ENCODE data around the gene NNT.
A peak's percentile ranks its signal among the peaks of the same experiment; 100 is the strongest.
"Not testable (repeated sequence)": the region's sequence is repeated elsewhere in the genome, so short reads cannot be mapped to it uniquely, and the experiment has no call there.

Gene NNT

GRCh38 chr5:43631182-43631910 is 28.4 kb downstream of the NNT start:
- DNase-seq = peak; percentile 51

- DNase-seq = no peak
These were observed 31.6 kb downstream of the NNT start for GRCh38 chr5:43634621-43635020.

DNA sequence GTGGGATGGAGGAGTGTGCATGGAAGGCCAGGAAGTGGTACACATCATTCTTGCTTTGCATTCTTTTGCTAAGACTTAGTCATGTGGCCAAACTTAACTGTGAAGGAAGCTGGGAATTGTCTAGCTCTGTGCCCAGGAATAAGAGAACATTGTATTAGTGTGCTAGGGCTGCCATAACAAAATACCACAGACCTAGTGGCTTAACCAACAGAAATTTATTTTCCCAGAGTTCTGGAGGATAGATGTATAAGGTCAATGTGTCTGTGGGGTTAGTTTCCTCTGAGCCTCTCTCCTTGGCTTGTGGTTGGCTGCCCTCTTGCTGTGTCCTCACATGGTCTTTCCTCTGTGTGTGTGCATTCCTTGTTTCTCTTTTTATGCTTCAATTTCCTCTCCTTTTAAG is 32.4 kb downstream of the NNT start:
- no peak for DNase-seq

DNA sequence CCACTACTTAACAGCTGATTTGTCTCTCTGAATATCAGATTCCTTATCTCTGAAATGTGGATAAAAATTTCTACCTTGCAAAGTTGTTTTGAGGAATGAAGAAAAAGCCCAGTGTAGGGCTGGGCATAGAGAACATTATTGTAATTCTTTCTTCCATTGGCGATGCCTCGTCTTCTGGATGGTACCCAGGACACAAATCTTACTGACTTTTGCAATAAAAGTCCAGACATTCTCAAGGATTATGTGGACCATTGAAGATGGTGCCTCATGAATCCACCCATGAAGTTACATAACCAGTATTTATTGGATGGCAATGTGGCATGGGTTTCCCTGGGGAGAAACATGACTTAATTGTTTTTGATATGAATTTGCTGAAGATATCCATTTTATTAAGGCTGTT is 33.1 kb downstream of the NNT start:
- DNase-seq = no peak

DNA sequence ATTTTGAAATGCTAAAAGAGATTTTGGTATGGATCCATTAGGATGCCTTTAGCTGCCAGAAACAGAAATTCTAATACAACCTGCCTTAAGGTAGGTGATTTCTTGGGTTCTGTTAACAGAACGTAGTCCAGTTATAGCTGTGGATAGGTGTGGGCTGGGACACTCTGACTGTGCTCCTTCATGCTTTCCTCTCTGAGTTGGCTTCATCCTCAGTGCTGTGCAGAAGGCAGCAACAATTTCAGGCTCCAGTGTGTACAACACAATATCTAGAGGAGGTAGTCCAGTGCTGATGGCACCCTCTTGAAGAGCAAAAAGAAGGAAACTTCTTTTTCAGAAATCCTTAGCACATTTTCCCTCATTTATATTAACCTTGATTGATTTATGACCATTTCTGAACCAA is 34.4 kb downstream of the NNT start:
- DNase-seq = no peak

DNA sequence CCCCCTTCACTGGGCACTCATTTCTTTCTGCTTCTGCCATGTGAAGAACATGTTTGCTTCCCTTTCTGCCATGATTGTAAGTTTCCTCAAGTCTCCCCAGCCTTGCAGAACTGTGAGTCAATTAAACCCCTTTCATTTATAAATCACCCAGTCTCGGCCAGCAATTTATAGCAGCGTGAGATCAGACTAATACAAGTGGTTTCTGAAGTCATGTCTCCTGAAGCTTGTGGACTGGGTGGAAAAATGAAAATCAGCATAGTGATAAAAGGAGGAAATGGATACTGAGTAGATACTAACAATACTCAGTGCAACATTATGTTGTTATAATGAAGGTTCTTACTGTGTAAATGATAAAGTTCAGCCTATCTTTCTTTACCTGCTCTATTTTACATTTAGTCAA is 35.1 kb downstream of the NNT start:
- no peak for DNase-seq

- DNase-seq = no peak
These were observed 35.6 kb downstream of the NNT start for GRCh38 chr5:43638546-43638945.

GRCh38 chr5:43639566-43639965 is 36.6 kb downstream of the NNT start:
- no peak for DNase-seq

GRCh38 chr5:43642428-43642827 is 39.4 kb downstream of the NNT start:
- DNase-seq = no peak

- no peak for DNase-seq
These were observed 40.3 kb downstream of the NNT start for GRCh38 chr5:43643327-43643726.

- no peak for DNase-seq
These were observed 40.8 kb downstream of the NNT start for GRCh38 chr5:43643750-43644149.

DNA sequence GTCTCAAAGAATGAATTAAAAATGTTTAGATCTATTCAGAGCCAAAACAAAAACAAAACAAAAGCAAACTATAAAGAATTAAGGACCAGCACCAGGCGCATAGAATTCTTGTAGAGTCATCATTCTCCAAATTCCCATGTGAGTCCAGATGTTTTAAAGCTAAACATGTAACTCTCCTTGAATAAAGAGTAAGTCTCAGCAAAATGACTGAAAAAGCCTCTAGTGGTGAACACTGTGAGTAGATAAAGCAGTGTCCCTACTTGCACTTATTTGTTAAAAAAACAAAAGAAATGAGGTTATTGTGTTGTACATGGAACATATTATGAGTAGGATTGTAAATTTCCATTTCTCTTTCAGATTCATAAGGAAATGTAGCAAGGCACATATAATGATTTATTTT is 44.0 kb downstream of the NNT start:
- no peak for DNase-seq

DNA sequence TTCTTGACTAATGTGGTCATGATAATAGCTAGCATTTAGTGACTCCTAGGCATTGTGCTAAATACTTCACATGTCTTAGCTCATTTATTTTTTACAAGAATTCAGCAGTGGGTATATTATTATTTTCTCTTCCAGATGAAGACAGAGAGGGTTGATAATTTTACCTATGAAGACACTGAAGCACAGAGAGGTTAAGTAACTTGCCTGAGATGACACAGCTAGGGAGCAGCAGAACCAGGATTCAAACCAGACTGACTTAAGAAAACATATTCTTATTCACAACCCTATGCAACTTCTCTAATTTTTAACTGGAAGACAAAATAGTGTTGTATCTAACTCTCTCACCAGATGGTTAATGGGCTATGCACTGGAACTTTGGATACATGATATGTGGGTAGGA is 44.8 kb downstream of the NNT start:
- no peak for DNase-seq

- DNase-seq = no peak
These were observed 45.6 kb downstream of the NNT start for GRCh38 chr5:43648499-43649124.

- no peak for DNase-seq
These were observed 46.3 kb downstream of the NNT start for GRCh38 chr5:43649256-43649655.

DNA sequence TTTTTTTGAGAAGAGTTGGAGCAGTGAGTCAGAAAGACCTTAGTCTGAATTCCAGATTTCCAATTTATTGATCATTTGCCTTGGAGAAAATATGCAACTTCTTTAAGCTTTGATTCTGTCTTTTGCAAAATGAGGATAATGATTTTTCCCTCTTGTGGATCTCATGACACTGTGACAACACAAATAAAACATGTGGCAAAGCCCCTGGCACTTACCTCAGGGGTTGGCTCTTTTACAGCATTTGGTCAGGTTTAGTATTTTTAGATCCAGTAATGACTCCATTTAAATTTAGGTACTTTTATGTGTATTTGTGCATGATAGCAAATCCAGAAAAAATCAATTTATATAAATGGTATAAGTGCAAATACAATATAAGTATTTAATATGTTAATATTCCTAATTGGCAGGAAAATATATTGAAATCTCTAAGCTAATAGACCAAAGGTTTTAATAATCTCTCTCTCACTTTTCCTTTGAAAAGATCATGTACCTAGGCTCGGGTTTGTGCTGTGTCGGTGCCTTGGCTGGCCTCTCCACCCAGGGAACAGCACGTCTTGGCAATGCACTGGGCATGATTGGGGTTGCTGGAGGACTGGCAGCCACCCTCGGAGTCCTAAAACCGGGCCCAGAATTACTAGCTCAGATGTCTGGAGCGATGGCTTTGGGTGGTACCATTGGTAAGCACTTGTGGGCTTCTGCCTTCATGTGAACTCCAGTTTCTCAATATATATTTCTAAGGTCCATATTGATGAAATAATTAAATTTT is 49.7 kb downstream of the NNT start:
- no peak for DNase-seq

- DNase-seq = no peak
These were observed 55.5 kb downstream of the NNT start for GRCh38 chr5:43658509-43658908.

- DNase-seq = no peak
These were observed 56.1 kb downstream of the NNT start for GRCh38 chr5:43659075-43659474.

DNA sequence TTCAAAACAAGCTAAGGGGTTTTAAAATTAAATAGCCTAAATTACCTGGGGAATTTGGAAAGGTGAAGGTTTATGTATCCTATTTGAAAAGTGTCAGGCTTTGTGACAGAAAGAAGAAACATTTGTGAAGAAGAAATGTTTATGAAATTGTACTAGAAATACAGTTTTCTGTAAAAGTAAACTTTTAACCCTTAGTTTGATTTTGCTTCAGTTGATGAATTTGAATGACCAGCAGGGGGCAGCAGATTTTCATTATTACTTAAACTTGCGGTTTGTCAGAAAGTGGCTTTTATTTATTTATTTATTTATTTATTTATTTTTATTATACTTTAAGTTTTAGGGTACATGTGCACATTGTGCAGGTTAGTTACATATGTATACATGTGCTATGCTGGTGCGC is 58.1 kb downstream of the NNT start:
- no peak for DNase-seq

- no peak for DNase-seq
These were observed 60.9 kb downstream of the NNT start for GRCh38 chr5:43663916-43664315.

DNA sequence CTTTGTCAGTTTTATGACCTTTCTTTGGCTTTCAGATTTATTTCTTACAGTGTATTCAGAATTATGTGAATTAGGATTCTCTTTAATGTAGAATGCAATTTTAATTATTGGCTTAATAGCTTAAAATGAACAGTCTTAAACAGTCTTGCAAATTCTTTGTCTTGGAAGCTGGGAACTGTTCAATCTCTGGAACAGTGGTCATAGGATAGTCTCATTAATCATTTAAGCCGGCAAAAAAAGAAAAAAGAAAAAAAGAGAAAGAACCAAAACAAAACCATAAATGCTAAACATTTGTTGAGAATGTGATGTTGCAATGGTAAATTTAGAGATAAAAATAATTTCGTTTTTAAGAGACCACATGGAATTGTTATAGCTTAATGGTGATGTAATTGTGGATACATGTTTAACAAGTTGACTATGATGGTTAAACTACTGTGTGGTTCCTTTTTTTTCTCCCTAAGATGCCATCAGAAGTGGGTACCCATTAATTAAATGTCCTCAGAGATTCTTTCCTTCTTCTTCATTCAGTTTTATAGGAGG is 61.6 kb downstream of the NNT start:
- no peak for DNase-seq

- not testable (repeated sequence) for DNase-seq
These were observed 62.8 kb downstream of the NNT start for GRCh38 chr5:43665749-43666148.

DNA sequence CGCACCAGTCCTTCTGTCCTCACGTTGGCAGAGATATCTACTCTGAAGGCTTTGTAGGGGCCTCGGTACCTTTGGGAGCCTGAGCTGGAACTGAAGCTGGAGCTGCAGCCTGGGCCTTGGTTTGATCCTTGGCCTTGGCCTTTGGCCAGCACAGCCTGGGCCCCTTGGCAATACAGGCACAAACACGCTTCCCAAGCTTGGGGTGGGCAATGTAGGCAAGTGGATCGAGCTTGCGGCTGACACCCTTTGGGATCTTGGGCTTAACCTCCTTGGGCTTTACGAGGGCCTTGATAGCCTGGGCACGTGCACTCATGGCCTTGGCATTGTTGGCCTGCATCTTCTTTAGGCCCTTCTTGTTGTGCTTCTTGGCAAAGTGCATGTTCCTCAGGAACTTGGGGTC is 63.7 kb downstream of the NNT start:
- not testable (repeated sequence) for DNase-seq

DNA sequence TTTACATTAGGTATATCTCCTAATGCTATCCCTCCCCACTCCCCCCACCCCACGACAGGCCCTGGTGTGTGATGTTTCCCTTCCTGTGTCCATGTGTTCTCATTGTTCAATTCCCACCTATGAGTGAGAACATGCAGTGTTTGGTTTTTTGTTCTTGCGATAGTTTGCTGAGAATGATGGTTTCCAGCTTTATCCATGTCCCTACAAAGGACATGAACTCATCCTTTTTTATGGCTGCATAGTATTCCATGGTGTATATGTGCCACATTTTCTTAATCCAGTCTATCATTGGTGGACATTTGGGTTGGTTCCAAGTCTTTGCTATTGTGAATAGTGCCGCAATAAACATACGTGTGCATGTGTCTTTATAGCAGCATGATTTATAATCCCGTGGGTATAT is 64.4 kb downstream of the NNT start:
- not testable (repeated sequence) for DNase-seq

Measured in NCI-H2029 (cell line).